K562 (cell line): Measurements from ENCODE around the gene SLC7A10. TPM values are rescaled to one million over a fixed set of nuclear protein-coding genes. Genes with fewer than 3 reads are reported as not detected.

Experiments
- ATAC-seq: fragments of 200-7000 bp; cut with Tn5 transposase; 3 replicates; pipeline ENCODE4 v1.9.1; 2020; ENCODE audit warnings: moderate library complexity
- BruUV-seq: library from RNA; stranded (reverse); fragments of 400-500 nt; replicated peaks from 2 replicates; lab custom pipeline; 2021; lab: Mats Ljungman, UMichigan
- CTCF ChIA-PET: fragments of 300-600 bp; formaldehyde crosslinking; extraction: SDS; loops from one replicate; lab custom pipeline; 2021; ENCODE audit warnings: low intra/inter-chr PET ratio; lab: Yijun Ruan, JAX
- POLR2A ChIA-PET: fragments of 300-600, 350-650 bp; sonication (Branson Sonifier 250); formaldehyde crosslinking; extraction: SDS; loops from one replicate; lab custom pipeline; 2021; ENCODE audit warnings: antibody characterized with exemption, inconsistent platforms; lab: Yijun Ruan, JAX
- DNase-seq, 4 experiments: peaks; one replicate each; pipeline versions ENCODE4 v3.0.0 to v3.0.0-alpha.2; 2011 to 2018; ENCODE audit warnings: low spot score in 3 of 4, mixed read lengths in 3 of 4; ENCODE audit errors: extremely low read depth in 1 of 4
- FAIRE-seq: peaks from 2 replicates; lab custom pipeline; 2011; peaks lifted over from hg19 to GRCh38; lab: Jason Lieb, UNC
- H2AFZ ChIP-seq: 2 replicates; pipeline ENCODE4 v1.6.0; 2011; ENCODE audit warnings: low read depth, low read length, control low read depth, inconsistent platforms
- H3K27ac ChIP-seq: fragments of 200-600 bp; 3 replicates; pipeline ENCODE4 v1.8.0; 2011; ENCODE audit warnings: low read depth, mild to moderate bottlenecking, control low read depth, inconsistent platforms, low read length, moderate library complexity, mixed read lengths; ENCODE audit errors: extremely low read depth
- H3K27me3 ChIP-seq, 2 experiments: fragments of 300-600 bp in 1 of 2; 2 replicates in 1 of 2; 3 replicates in 1 of 2; pipeline versions ENCODE4 v1.6.0 to v1.8.0; 2011; ENCODE audit warnings: inconsistent platforms in 2 of 2, low read length in 2 of 2, mild to moderate bottlenecking in 1 of 2, mixed read lengths in 1 of 2, moderate library complexity in 1 of 2; ENCODE audit not compliant: control insufficient read depth in 2 of 2, insufficient read depth in 2 of 2
- H3K36me3 ChIP-seq: fragments of 300-600 bp; 3 replicates; pipeline ENCODE4 v1.8.0; 2011; ENCODE audit warnings: mild to moderate bottlenecking, low read length, inconsistent platforms; ENCODE audit not compliant: control insufficient read depth, insufficient read depth
- H3K4me1 ChIP-seq, 2 experiments: fragments of 200-600 bp in 1 of 2; replicated peaks in 1 of 2; 2 replicates in 1 of 2; 3 replicates in 1 of 2; pipeline versions ENCODE4 v1.5.1 to v1.8.0; 2011; ENCODE audit warnings: inconsistent platforms in 2 of 2, low read length in 2 of 2, mild to moderate bottlenecking in 1 of 2, mixed read lengths in 1 of 2, moderate library complexity in 1 of 2; ENCODE audit not compliant: control insufficient read depth in 2 of 2, insufficient read depth in 2 of 2
- H3K4me2 ChIP-seq: 2 replicates; pipeline ENCODE4 v1.6.1; 2011; ENCODE audit warnings: low read length, control low read depth, inconsistent platforms, mixed read lengths; ENCODE audit not compliant: insufficient read depth
- H3K4me3 ChIP-seq: fragments of 200-600 bp; sonication (generic), shearing (Covaris generic); 2 replicates; pipeline ENCODE4 v1.5.1; 2016; ENCODE audit warnings: control low read depth, inconsistent platforms
- H3K79me2 ChIP-seq: fragments of 200-600 bp; 3 replicates; pipeline ENCODE4 v1.8.0; 2011; ENCODE audit warnings: low read length, inconsistent platforms; ENCODE audit not compliant: control insufficient read depth, insufficient read depth
- H3K9ac ChIP-seq, 2 experiments: 2 replicates each; pipeline versions ENCODE4 v1.6.0 to v1.6.1; 2011; ENCODE audit warnings: low read depth in 2 of 2, low read length in 2 of 2, control low read depth in 1 of 2, inconsistent platforms in 1 of 2, mild to moderate bottlenecking in 1 of 2, mixed read lengths in 1 of 2; ENCODE audit not compliant: insufficient read depth in 1 of 2
- H3K9me1 ChIP-seq: one replicate; pipeline ENCODE4 v1.6.0; 2011; ENCODE audit warnings: inconsistent platforms, mild to moderate bottlenecking, low read length, moderate library complexity; ENCODE audit not compliant: control insufficient read depth, insufficient read depth
- H3K9me3 ChIP-seq: replicated peaks from 2 replicates; pipeline ENCODE4 v1.5.1; 2011; ENCODE audit warnings: low read depth, low read length, inconsistent platforms; ENCODE audit not compliant: control insufficient read depth, insufficient read depth
- H4K20me1 ChIP-seq: replicated peaks from 2 replicates; pipeline ENCODE4 v1.6.1; 2011; ENCODE audit warnings: low read length, inconsistent platforms, mixed read lengths; ENCODE audit not compliant: control insufficient read depth, insufficient read depth
- CC2D1A ChIP-seq: fragments of 450-650 bp; IDR thresholded peaks from 2 replicates; pipeline ENCODE4 v1.6.1; 2017; ENCODE audit warnings: mild to moderate bottlenecking
- EHMT2 ChIP-seq: fragments of 450-650 bp; IDR thresholded peaks from 2 replicates; pipeline ENCODE4 v1.6.1; 2018; ENCODE audit warnings: antibody characterized with exemption
- HMBOX1 ChIP-seq: sonication (generic); IDR thresholded peaks from 2 replicates; pipeline ENCODE4 v1.6.1; 2016
- PREB ChIP-seq: sonication (generic); formaldehyde crosslinking; IDR thresholded peaks from 2 replicates; pipeline ENCODE4 v1.8.1; 2023; ENCODE audit warnings: mild to moderate bottlenecking, missing genetic modification reagents
- REST ChIP-seq, 2 experiments: fragments of 450-650 bp; formaldehyde crosslinking in 1 of 2; IDR thresholded peaks; 2 replicates each; pipeline versions ENCODE4 v1.4.0 to v1.6.1; 2014 to 2020; ENCODE audit warnings: mild to moderate bottlenecking in 2 of 2, borderline replicate concordance in 1 of 2, low read depth in 1 of 2
- WGBS: fragments of 100-300 bp; shearing (Covaris generic); methylation state at CpG from one replicate; pipeline ENCODE4 v1.1.6; 2016; ENCODE audit warnings: low coverage, mixed read lengths; ENCODE audit not compliant: insufficient coverage; ENCODE audit errors: missing lambda C conversion rate; 5-methylcytosine and 5-hydroxymethylcytosine counted together
- in situ Hi-C: fragments of 300-500 bp; cut with MboI; formaldehyde crosslinking; loops from 4 replicates; pipeline ENCODE4 v1.15.0; 2018; ENCODE audit warnings: inconsistent platforms, mixed read lengths
- intact Hi-C: fragments of 100-400 bp; cut with micrococcal nuclease; formaldehyde crosslinking; loops from 2 replicates; pipeline ENCODE4 v1.14.2; 2022
- polyA plus RNA-seq, 8 experiments: library from polyadenylated mRNA; depleted of rRNA in 4 of 8; stranded (reverse) in 5 of 8; unstranded in 3 of 8; fragments of >200 nt; fragmentation: Nextera tagmentation in 2 of 8; fragmentation: Illumina TruSeq in 1 of 8; extraction: Ambion mirVana in 2 of 8; extraction: Trizol in 1 of 8; gene quantifications; 2 replicates each; pipeline versions ENCODE4 v1.2.1 to v1.2.3, GENCODE V29; 2011 to 2014; ENCODE audit warnings: inconsistent platforms in 1 of 8, missing spikeins in 1 of 8
- total RNA-seq, 7 experiments: library from RNA; depleted of rRNA in 6 of 7; stranded (reverse); fragments of >200 nt in 6 of 7; fragmentation: Illumina TruSeq in 2 of 7; extraction: Trizol in 2 of 7; gene quantifications; 2 replicates each; pipeline versions ENCODE4 v1.2.1 to v1.2.3, GENCODE V29; 2011 to 2021; ENCODE audit warnings: low replicate concordance in 1 of 7

SLC7A10 gene
- total and polyA plus RNA-seq, 9 of the 15 experiments (the other 6 are each of a cell fraction or from before 2014, with no cell fraction given), result 0.07 TPM; not detected in 8

GRCh38 chr19:33208371-33208895 lies 17.2 kb downstream of the SLC7A10 start:
- in situ Hi-C loops (no loop called here), intact Hi-C loops (no loop called here)
- Histone ChIP-seq H3K9me3 (no peaks in the 10 kb centered on the region), H3K36me3 (no peaks in the 10 kb centered on the region), H3K27me3 (peaks cover 14 to 87% of the 10 kb centered on the region in 2 experiments; a peak in 4 of 5 replicates), H3K9me1 (no peaks in the 10 kb centered on the region), H3K4me1 (peaks cover 0 to 37% of the 10 kb centered on the region in 2 experiments; a peak in 2 of 5 replicates), H3K9ac (no peak overlapping the region), H3K4me2 (no peak overlapping the region), H3K27ac (no peak overlapping the region), H3K79me2 (no peaks in the 10 kb centered on the region), H2AFZ (no peak overlapping the region), H3K4me3 (no peak overlapping the region), H4K20me1 (peaks cover 3% of the 10 kb centered on the region; the same call in 1 of the 2 replicates)
- under 1% methylated on average over 10 of the region's 11 CpGs for WGBS
- BruUV-seq, result no TSS peak
- ATAC-seq, result no peak
- POLR2A ChIA-PET, result interaction anchor here (0.6 kb wide), 1 partner anchor 424 kb away, joined by 3 read pairs; no protein-coding TSS in a partner anchor
- TF ChIP-seq EHMT2 (no peak), PREB (CRISPR knock-in tag) (no peak), HMBOX1 (no peak), CC2D1A (no peak), REST (IDR thresholded peaks at IDR 0.05; ENCODE audit: borderline replicate concordance) (no peak), REST (CRISPR knock-in tag; IDR thresholded peaks at IDR 0.05; ENCODE audit: low read depth) (no peak)
- no peak for DNase-seq
- FAIRE-seq, result no peak
- CTCF ChIA-PET, result no interaction called here
